C4-2B (cell line): Measurements from ENCODE around the gene WNT7B.

Source experiments
- H3K27ac ChIP-seq: fragments of 450-650 bp; 2 replicates; pipeline ENCODE4 v1.5.1; 2017
- ZFX ChIP-seq: fragments of 450-650 bp; IDR thresholded peaks from 2 replicates; pipeline ENCODE4 v1.6.1; 2017
- TF ChIP-seq, protein P1 (sequence below): fragments of 450-650 bp; conservative IDR thresholded peaks from 2 replicates; pipeline ENCODE4 v1.5.1; 2017; ENCODE audit warnings: mild to moderate bottlenecking

The WNT7B gene

DNA sequence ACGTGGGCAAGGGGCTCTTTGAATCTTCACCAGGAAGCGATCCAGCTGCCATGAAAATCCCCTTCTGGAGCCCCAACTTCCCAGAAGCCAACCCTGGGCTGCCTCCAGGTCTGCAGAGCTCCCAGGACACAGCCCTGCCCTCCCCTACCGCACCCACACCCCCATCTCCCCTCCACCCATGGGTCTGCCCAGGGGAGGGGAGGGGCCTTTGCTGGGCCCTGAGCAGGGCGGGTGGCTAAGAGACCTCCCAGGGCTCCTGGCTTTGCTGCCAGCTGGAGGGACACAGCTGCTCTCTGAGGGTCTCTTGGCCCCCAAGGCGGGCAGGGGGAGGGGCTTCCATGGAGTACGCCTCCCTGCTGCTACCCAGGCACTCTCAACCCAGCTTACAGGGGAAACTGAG lies 64.1 kb downstream of the WNT7B start:
- no peak overlapping the region for H3K27ac ChIP-seq
- TF ChIP-seq, protein P1, sequence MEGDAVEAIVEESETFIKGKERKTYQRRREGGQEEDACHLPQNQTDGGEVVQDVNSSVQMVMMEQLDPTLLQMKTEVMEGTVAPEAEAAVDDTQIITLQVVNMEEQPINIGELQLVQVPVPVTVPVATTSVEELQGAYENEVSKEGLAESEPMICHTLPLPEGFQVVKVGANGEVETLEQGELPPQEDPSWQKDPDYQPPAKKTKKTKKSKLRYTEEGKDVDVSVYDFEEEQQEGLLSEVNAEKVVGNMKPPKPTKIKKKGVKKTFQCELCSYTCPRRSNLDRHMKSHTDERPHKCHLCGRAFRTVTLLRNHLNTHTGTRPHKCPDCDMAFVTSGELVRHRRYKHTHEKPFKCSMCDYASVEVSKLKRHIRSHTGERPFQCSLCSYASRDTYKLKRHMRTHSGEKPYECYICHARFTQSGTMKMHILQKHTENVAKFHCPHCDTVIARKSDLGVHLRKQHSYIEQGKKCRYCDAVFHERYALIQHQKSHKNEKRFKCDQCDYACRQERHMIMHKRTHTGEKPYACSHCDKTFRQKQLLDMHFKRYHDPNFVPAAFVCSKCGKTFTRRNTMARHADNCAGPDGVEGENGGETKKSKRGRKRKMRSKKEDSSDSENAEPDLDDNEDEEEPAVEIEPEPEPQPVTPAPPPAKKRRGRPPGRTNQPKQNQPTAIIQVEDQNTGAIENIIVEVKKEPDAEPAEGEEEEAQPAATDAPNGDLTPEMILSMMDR: no peak
- TF ChIP-seq ZFX: no peak

DNA sequence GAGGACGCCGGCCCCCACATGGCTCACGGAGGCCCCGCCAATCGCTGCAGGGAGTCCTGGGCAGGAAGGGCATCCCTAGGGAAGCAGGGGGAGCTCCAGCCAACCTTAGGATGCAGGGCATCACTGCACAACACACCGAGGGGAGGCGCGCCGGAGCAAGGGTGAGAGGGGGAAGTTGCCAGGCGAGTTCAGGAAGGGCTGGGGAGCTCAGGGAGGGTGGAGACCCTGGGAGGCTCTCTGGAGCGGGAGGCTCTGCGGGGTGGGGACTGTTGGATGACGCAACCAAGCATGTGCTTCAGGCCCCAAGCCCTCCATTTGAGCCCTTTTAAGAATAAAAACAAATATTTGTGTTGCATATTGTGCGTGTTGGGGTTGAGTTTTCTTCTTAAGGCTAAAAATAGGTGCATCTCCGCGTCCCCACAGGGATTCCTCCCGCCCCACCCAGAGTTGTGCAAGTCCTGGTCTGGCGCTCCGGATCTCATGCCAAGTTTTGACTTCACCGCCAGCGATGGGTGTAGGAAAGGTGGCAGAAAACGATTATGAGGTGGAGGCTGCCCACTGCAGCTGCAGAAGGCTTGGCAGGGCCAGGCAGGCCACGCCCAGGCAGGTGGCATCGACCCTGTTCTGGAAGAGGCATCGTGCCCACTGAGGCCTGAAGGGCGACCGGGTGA lies 65.2 kb downstream of the WNT7B start:
- TF ChIP-seq, protein P1: no peak
- no peak for TF ChIP-seq ZFX

DNA sequence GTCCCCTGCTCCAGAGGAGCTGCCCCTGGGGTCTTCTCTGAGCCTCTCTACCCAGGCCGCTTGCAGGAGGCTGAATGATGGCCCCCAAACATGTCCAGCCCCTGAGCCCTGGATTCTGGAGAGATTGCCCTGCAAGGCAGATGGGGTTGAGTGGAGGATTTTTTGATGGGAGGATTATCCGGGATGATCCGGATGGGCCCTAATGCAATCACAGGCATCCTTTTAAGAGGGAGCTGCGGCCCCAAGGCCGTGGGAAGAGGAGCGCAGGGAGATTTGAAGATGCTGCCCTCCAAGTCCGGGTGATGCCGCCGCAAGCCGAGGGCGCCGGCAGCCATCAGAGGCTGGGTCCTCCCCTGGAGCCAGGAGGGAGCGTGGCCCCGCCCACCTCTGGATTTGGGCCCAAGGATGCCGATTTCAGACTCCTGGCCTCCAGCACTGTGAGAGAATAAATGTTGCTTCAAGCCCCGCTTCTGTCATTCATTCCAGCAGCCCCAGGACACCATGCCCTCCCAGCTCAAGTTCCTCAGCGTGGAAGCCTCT lies 66.0 kb downstream of the WNT7B start:
- H3K27ac ChIP-seq: no peak overlapping the region
- TF ChIP-seq, protein P1: no peak
- TF ChIP-seq ZFX: no peak

More for the DNA sequence above, 65.2 kb downstream of the WNT7B start:
- no peak overlapping the region for H3K27ac ChIP-seq

DNA sequence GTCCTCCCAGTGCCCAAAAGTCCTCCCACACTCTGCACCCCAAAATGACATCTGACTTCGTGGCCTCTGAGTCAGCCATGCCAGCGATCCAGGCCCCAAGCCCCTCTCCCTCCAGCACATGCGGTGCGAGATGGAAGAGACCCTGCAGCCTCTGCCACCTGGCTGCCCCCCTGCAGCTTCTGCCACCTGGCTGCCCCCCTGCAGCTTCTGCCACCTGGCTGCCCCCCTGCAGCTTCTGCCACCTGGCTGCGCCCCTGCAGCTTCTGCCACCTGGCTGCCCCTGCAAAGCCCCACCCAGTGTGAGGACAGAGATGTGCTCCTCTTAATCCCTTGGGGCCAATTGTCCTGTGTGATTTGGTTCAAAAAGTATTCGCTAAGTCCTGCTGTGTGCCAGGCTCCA lies 68.0 kb downstream of the WNT7B start:
- no peak for TF ChIP-seq ZFX
- TF ChIP-seq, protein P1: no peak
- H3K27ac ChIP-seq: no peak overlapping the region

DNA sequence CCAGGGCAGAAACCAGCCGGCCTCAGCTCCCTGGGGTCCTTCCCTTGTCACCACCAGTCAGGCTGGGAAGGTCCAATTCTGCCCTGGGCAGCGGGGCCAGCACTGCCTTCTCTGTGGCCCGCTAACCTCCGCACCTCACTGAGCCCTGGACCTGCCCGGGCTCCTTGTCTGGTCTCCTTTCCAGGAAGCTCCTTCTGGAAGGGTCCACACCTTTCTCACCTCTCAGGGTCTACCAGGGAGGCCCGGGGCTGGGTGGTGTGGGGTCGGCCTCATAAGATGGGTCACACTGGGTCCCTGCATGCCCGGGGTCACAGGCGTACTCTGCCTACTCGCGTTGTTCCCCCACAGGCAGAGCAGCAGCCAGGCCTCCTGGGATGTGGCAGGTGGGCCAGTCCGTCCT lies 69.0 kb downstream of the WNT7B start:
- no peak overlapping the region for H3K27ac ChIP-seq

DNA sequence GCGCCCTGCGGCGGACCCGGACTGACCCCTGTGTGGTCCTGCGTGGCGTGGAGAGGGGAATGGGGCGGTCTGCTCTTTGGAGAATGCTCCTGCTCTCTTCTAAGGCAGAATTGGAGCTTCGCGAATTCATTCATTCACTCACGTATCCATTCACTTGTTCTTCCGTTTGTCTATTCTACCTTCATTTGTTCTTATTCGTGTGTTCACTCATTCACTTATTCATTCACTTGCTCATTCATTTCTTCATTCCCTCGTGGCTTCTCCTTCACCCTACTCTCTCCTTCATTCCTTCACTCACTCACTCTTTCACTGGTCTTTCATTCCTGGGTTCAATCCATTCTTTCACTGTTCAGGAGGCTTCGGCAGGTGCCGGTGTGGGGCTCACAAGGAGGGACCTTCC lies 69.6 kb downstream of the WNT7B start:
- H3K27ac ChIP-seq: no peak overlapping the region
- TF ChIP-seq, protein P1: no peak
- TF ChIP-seq ZFX: no peak

More for the DNA sequence above, 69.0 kb downstream of the WNT7B start:
- TF ChIP-seq, protein P1: no peak
- TF ChIP-seq ZFX: no peak

DNA sequence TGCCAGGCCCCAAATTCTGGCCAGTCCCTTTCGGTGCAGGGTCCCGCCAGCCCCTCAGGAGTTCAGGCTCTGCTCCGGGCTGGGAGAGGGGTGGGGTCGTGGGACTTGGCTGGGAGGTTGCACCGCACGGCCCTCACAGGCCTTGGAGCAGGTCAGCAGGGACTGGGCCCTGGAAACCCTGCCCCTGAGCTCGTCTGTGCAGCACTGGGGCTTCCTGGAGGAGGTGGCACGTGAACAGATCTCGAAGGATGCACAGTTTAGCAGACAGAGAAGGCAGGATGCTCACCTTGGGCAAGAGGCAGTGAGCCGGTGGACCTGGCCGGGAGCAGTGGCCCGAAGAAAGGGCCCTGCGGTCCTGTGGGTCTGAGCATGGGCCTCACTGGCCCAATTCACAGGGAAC lies 70.0 kb downstream of the WNT7B start:
- TF ChIP-seq, protein P1: no peak
- TF ChIP-seq ZFX: no peak
- no peak overlapping the region for H3K27ac ChIP-seq
